GM12864 (cell line): Measurements from ENCODE around the gene EFCAB12.
"Not testable (repeated sequence)": the region's sequence is repeated elsewhere in the genome, so short reads cannot be mapped to it uniquely, and the experiment has no call there.

Source experiments
- DNase-seq: peaks from one replicate; pipeline ENCODE4 v3.0.0-alpha.2; 2011; ENCODE audit warnings: low read depth
- H3K4me3 ChIP-seq: 2 replicates; pipeline ENCODE4 v1.5.1; 2011; ENCODE audit warnings: mild to moderate bottlenecking, low read depth, low read length, control low read depth
- CTCF ChIP-seq: IDR thresholded peaks from 2 replicates; pipeline ENCODE4 v1.5.1; 2011; ENCODE audit warnings: low read depth, mild to moderate bottlenecking, moderate library complexity, low read length, control low read depth, inconsistent platforms; ENCODE audit errors: missing control alignments

The EFCAB12 gene

DNA sequence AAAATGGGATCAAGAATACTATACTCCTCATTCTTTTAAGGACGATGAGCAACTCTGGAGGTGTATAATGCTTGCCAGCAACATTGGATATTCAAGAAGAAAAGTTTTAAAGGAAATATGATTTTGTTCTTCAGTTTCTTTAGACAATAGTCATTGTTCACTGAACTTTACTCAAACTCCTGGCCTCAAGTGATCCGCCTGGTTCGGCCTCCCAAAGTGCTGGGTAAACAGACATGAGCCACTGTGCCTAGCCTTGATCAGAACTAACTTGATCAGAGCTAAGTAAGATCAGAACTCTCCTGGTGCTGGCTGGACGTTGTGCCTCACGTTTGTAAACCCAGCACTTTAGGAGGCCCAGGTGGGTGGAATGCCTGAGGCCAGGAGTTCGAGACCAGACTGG lies 12.6 kb downstream of the EFCAB12 start:
- H3K4me3 ChIP-seq, result no peak overlapping the region
- no peak for TF ChIP-seq CTCF
- no peak for DNase-seq

GRCh38 chr3:129415378-129415777 lies 13.1 kb downstream of the EFCAB12 start:
- no peak overlapping the region for H3K4me3 ChIP-seq
- no peak for DNase-seq
- TF ChIP-seq CTCF, result no peak

DNA sequence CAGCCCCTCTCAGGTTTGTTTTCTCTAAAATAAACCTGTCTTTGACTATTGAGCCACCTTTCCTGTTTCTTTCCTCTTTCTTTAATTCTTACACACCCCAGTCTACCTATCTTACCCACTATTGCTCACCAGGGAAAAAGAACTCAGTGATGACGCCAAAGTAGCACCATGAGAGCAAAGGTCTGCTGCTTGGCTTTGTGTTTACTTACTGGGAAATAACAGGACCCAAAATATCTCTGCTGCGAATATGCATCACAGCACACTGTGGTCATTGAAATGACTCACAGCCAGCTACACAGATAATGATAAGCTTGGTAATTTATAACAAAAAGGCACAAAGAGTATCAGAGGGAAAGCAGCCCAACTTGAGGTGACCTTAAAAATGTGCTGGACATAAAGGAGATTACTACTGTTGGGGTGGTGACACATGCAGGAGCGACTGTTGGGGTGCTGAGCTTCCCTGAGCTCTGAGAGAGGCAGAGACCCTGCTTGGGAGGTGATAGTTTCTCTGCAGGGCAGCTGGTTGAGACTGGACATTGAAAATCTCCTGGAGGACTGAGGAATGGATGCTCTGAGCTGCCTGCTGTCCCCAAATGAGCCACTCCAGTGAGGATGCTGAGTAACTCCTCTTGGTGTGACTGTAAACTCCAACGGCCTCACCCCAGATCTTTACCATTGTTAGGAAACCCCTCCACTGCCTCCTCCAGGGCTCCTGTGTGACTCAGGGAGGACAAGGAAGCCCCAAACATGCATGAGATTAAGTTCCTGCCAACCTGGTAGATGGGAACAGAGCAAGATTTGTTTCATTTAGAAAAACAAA lies 14.5 kb downstream of the EFCAB12 start:
- no peak overlapping the region for H3K4me3 ChIP-seq
- DNase-seq, result no peak
- no peak for TF ChIP-seq CTCF

DNA sequence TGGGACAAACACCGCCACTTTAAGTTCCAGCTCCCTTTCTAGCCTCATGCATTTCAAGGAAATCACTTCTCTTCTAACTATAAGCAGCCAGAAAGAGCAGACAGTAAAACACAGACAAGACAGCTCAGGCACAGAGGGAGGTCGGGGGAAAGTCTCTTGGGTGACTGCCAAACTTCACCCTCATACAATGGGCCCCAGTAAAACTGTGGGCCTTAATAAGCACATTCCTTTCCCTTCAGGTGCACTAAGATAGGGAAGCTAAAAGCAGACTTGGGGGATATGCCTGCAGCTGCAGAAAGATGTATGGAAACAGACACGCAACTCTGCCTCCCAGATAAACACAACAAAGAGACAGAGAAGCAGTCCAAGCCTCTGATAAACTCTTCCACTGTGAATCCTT lies 15.2 kb downstream of the EFCAB12 start:
- not testable (repeated sequence) for DNase-seq

GRCh38 chr3:129412542-129413198 lies 15.8 kb downstream of the EFCAB12 start:
- TF ChIP-seq CTCF, result no peak
- no peak overlapping the region for H3K4me3 ChIP-seq
- no peak for DNase-seq

More for the DNA sequence above, 15.2 kb downstream of the EFCAB12 start:
- H3K4me3 ChIP-seq, result not testable (repeated sequence)

GRCh38 chr3:129410971-129411370 lies 17.5 kb downstream of the EFCAB12 start:
- DNase-seq, result no peak
- no peak overlapping the region for H3K4me3 ChIP-seq
- TF ChIP-seq CTCF, result no peak

DNA sequence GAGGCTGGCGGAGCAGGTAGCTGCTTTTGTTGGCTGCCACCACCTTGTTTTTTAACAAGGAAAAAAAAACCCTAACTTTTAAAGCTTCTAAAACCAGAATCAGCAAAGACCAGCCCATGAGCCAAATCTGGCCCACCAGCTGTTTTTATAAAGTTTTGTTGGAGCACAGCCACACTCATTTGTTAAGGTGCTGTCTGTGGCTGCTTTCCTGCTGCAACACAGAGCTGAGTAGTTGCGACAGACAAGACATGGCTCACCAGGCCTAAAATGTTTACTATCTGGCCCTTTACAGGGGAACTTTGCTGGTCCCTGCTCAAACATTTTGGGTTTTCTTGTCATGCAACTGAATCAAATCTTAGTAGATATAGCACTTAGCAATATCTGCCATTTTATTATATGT lies 18.9 kb downstream of the EFCAB12 start:
- TF ChIP-seq CTCF, result no peak

More for the DNA sequence above, 18.9 kb downstream of the EFCAB12 start:
- H3K4me3 ChIP-seq, result no peak overlapping the region
- DNase-seq, result no peak
